K562 (cell line): ENCODE data around the gene SLC26A11. TPM values are rescaled to one million over a fixed set of nuclear protein-coding genes. Genes with fewer than 3 reads are reported as not detected.

ENCODE experiments used
- ARID2 ChIP-seq: fragments of 450-650 bp; IDR thresholded peaks from 2 replicates; pipeline ENCODE4 v1.6.1; 2017; ENCODE audit warnings: antibody characterized with exemption, mild to moderate bottlenecking
- ATF7 ChIP-seq: fragments of 450-650 bp; IDR thresholded peaks from 2 replicates; pipeline ENCODE4 v1.7.1; 2014; ENCODE audit warnings: mild to moderate bottlenecking, moderate library complexity
- HLTF ChIP-seq: fragments of 450-650 bp; IDR thresholded peaks from 2 replicates; pipeline ENCODE4 v1.6.1; 2016
- HMGN3 ChIP-seq: IDR thresholded peaks from 2 replicates; pipeline ENCODE4 v1.6.1; 2011; ENCODE audit warnings: borderline replicate concordance, low read depth, mild to moderate bottlenecking, mixed read lengths, low read length; ENCODE audit not compliant: insufficient read length; ENCODE audit errors: extremely low read depth
- ILF3 ChIP-seq: fragments of 450-650 bp; IDR thresholded peaks from 2 replicates; pipeline ENCODE4 v1.6.1; 2018; ENCODE audit warnings: antibody characterized with exemption, mild to moderate bottlenecking, moderate library complexity, borderline replicate concordance
- IRF2 ChIP-seq: sonication (generic); formaldehyde crosslinking; IDR thresholded peaks from 2 replicates; pipeline ENCODE4 v1.8.1; 2022; ENCODE audit warnings: mild to moderate bottlenecking, missing genetic modification reagents
- KAT2B ChIP-seq: IDR thresholded peaks from one replicate; pipeline ENCODE4 v1.6.1; 2012; ENCODE audit warnings: low read depth, mild to moderate bottlenecking, control low read depth, inconsistent platforms, low read length, moderate library complexity
- LCOR ChIP-seq: sonication (generic); formaldehyde crosslinking; IDR thresholded peaks from 2 replicates; pipeline ENCODE4 v1.8.0; 2022; ENCODE audit warnings: mild to moderate bottlenecking, missing genetic modification reagents
- MAFF ChIP-seq: IDR thresholded peaks from 2 replicates; pipeline ENCODE4 v1.6.1; 2012; ENCODE audit warnings: low read length, improper control_type of control experiment
- MCM5 ChIP-seq: fragments of 450-650 bp; IDR thresholded peaks from 2 replicates; pipeline ENCODE4 v1.6.1; 2016; ENCODE audit warnings: low read depth
- MCM7 ChIP-seq, 2 experiments: fragments of 450-650 bp; IDR thresholded peaks; 2 replicates each; pipeline ENCODE4 v1.6.1; 2016 to 2018
- MTA3 ChIP-seq: fragments of 450-650 bp; formaldehyde crosslinking; IDR thresholded peaks from 2 replicates; pipeline ENCODE4 v1.6.1; 2017; ENCODE audit warnings: mild to moderate bottlenecking, borderline replicate concordance
- NRF1 ChIP-seq, 2 experiments: fragments of 450-650 bp; IDR thresholded peaks in 1 of 2; conservative IDR thresholded peaks in 1 of 2; 2 replicates each; pipeline ENCODE4 v1.6.1; 2014; ENCODE audit warnings: mild to moderate bottlenecking in 2 of 2
- PBX2 ChIP-seq, 2 experiments: IDR thresholded peaks in 1 of 2; conservative IDR thresholded peaks in 1 of 2; 2 replicates each; pipeline ENCODE4 v1.6.1; 2016; ENCODE audit warnings: low read depth in 2 of 2, mild to moderate bottlenecking in 1 of 2, missing compliant biosample characterization in 1 of 2, missing genetic modification characterization in 1 of 2, moderate library complexity in 1 of 2
- POLR2AphosphoS2 ChIP-seq: IDR thresholded peaks from 2 replicates; pipeline ENCODE4 v1.6.1; 2012; ENCODE audit warnings: low read length, improper control_type of control experiment
- PTBP1 ChIP-seq: fragments of 200-400 bp; formaldehyde crosslinking; IDR thresholded peaks from 2 replicates; pipeline ENCODE4 v1.6.1; 2017; ENCODE audit warnings: low read depth, low read length
- RBM25 ChIP-seq: fragments of 200-400 bp; formaldehyde crosslinking; IDR thresholded peaks from 2 replicates; pipeline ENCODE4 v1.6.1; 2018; ENCODE audit warnings: low read length, low read depth, moderate library complexity; ENCODE audit not compliant: severe bottlenecking
- TAF7 ChIP-seq: fragments of 450-650 bp; IDR thresholded peaks from 2 replicates; pipeline ENCODE4 v1.6.1; 2016; ENCODE audit warnings: missing genetic modification characterization, missing compliant biosample characterization
- TCF3 ChIP-seq: sonication (generic); formaldehyde crosslinking; IDR thresholded peaks from 2 replicates; pipeline ENCODE4 v1.4.0; 2020; ENCODE audit warnings: mild to moderate bottlenecking, missing genetic modification reagents
- ZFX ChIP-seq: sonication (generic); formaldehyde crosslinking; IDR thresholded peaks from 2 replicates; pipeline ENCODE4 v1.8.0; 2022; ENCODE audit warnings: mild to moderate bottlenecking, missing genetic modification reagents, moderate library complexity
- ZNF124 ChIP-seq: sonication (generic); formaldehyde crosslinking; IDR thresholded peaks from 2 replicates; pipeline ENCODE4 v1.8.1; 2022; ENCODE audit warnings: missing genetic modification reagents
- ZNF143 ChIP-seq: sonication (generic); formaldehyde crosslinking; IDR thresholded peaks from 2 replicates; pipeline ENCODE4 v1.9.0; 2022; ENCODE audit warnings: mild to moderate bottlenecking, missing genetic modification reagents
- ZNF280A ChIP-seq: fragments of 450-650 bp; IDR thresholded peaks from 2 replicates; pipeline ENCODE4 v1.6.1; 2018; ENCODE audit warnings: mild to moderate bottlenecking, low read depth; ENCODE audit not compliant: partially characterized antibody
- ZNF311 ChIP-seq: fragments of 250-450 bp; sonication (Bioruptor Pico); IDR thresholded peaks from 2 replicates; pipeline ENCODE4 v1.4.0; 2020; ENCODE audit warnings: mild to moderate bottlenecking, moderate library complexity
- ZNF354B ChIP-seq: fragments of 250-450 bp; sonication (Bioruptor Pico); IDR thresholded peaks from 2 replicates; pipeline ENCODE4 v1.4.0; 2020
- ZNF444 ChIP-seq: fragments of 250-450 bp; sonication (Bioruptor Pico); IDR thresholded peaks from 2 replicates; pipeline ENCODE4 v1.4.0; 2020; ENCODE audit warnings: mild to moderate bottlenecking, moderate library complexity
- ZNF583 ChIP-seq: fragments of 250-450 bp; sonication (Bioruptor Pico); IDR thresholded peaks from 2 replicates; pipeline ENCODE4 v1.4.0; 2020
- polyA plus RNA-seq, 8 experiments: library from polyadenylated mRNA; depleted of rRNA in 4 of 8; stranded (reverse) in 5 of 8; unstranded in 3 of 8; fragments of >200 nt; fragmentation: Nextera tagmentation in 2 of 8; fragmentation: Illumina TruSeq in 1 of 8; extraction: Ambion mirVana in 2 of 8; extraction: Trizol in 1 of 8; gene quantifications; 2 replicates each; pipeline versions ENCODE4 v1.2.1 to v1.2.3, GENCODE V29; 2011 to 2014; ENCODE audit warnings: inconsistent platforms in 1 of 8, missing spikeins in 1 of 8
- total RNA-seq, 7 experiments: library from RNA; depleted of rRNA in 6 of 7; stranded (reverse); fragments of >200 nt in 6 of 7; fragmentation: Illumina TruSeq in 2 of 7; extraction: Trizol in 2 of 7; gene quantifications; 2 replicates each; pipeline versions ENCODE4 v1.2.1 to v1.2.3, GENCODE V29; 2011 to 2021; ENCODE audit warnings: low replicate concordance in 1 of 7

SLC26A11 gene
- total and polyA plus RNA-seq, 9 of the 15 experiments (the other 6 are each of a cell fraction or from before 2014, with no cell fraction given): 0.06 to 3.1 (median 1.2) TPM; not detected in 1

- TF ChIP-seq ZFX (CRISPR knock-in tag) (peak; percentile 23; the same call in 1 of the 2 replicates), ARID2 (no peak), LCOR (CRISPR knock-in tag) (no peak), TCF3 (peak; percentile 56), ZNF143 (no peak), HLTF (no peak), MAFF (peak; percentile 99), PTBP1 (no peak), MCM7 (IDR thresholded peaks at IDR 0.05) (no peak), KAT2B (no peak), PBX2 (CRISPR knock-in tag; IDR thresholded peaks at IDR 0.05; ENCODE audit: low read depth) (no peak), PBX2 (tag; conservative IDR thresholded peaks at IDR 0.05; ENCODE audit: low read depth) (peak; percentile 47), HMGN3 (no peak), ZNF444 (CRISPR knock-in tag) (0 out of 2 replicates have a peak, but pooled peaks have one; percentile 9), RBM25 (no peak), ZNF354B (CRISPR knock-in tag) (peak; percentile 49; the same call in 1 of the 2 replicates), POLR2AphosphoS2 (no peak), MTA3 (peak; percentile 97), IRF2 (CRISPR knock-in tag) (no peak), TAF7 (tag) (no peak), ZNF280A (no peak), MCM5 (no peak), ATF7 (peak; percentile 75), ZNF311 (CRISPR knock-in tag) (peak; percentile 75; the same call in 1 of the 2 replicates), ZNF583 (CRISPR knock-in tag) (peak; percentile 92), ZNF124 (CRISPR knock-in tag) (no peak), ILF3 (no peak), NRF1 (conservative IDR thresholded peaks at IDR 0.05 in 1 of 2, IDR thresholded peaks at IDR 0.05 in 1 of 2) (no peak)
Observed at GRCh38 chr17:80254396-80255251, 34.4 kb downstream of the SLC26A11 start (continued).
